GM19240 (cell line): ENCODE data around the gene SHBG.
"Not testable (repeated sequence)": the region's sequence is repeated elsewhere in the genome, so short reads cannot be mapped to it uniquely, and the experiment has no call there.

Experiments used
- DNase-seq: peaks from one replicate; pipeline ENCODE4 v3.0.0; 2011; ENCODE audit warnings: low spot score; ENCODE audit not compliant: insufficient read length

Gene SHBG

GRCh38 chr17:7629939-7630571 lies at the start of gene SHBG:
SHBG (plus strand) TSS chr17:7630135; CDS start chr17:7630173, 38 bp downstream.
- DNase-seq, result no peak

DNA sequence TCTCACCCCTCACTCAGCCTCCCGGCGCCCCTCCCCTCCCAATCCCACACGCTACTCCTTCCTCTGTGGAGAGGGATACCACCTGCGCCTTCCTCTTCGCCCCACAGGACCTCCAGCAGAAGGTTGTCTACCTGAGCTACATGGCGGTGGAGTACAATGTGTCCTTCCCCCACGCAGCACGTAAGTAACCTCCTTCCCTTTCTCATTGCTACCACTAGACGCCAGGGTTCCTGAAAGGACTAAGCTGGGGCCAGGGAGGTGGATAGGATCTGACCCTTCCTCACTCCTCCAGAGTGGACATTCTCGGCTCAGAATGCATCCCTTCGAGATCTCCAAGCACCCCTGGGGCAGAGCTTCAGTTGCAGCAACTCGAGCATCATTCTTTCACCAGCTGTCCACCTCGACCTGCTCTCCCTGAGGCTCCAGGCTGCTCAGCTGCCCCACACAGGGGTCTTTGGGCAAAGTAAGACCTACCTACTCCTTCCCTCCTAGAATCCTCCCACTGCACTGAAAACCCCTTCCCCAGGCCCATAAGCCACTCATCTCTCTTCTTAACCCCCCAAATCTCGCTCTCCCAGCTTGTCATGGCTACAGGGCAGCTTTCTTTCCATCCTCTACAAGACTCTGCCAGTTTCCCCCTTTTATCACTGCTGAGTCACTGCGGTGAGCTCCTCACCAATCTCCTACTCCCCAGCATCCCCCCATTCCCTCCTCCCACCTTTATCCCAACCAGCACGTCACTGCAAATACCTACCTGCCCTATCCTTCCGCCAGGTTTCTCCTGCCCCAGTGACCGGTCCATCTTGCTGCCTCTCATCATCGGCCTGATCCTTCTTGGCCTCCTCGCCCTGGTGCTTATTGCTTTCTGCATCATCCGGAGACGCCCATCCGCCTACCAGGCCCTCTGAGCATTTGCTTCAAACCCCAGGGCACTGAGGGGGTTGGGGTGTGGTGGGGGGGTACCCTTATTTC lies 49.0 kb upstream of the SHBG start:
- DNase-seq, result no peak

GRCh38 chr17:7582396-7583252 lies 47.3 kb upstream of the SHBG start:
- DNase-seq, result no peak

DNA sequence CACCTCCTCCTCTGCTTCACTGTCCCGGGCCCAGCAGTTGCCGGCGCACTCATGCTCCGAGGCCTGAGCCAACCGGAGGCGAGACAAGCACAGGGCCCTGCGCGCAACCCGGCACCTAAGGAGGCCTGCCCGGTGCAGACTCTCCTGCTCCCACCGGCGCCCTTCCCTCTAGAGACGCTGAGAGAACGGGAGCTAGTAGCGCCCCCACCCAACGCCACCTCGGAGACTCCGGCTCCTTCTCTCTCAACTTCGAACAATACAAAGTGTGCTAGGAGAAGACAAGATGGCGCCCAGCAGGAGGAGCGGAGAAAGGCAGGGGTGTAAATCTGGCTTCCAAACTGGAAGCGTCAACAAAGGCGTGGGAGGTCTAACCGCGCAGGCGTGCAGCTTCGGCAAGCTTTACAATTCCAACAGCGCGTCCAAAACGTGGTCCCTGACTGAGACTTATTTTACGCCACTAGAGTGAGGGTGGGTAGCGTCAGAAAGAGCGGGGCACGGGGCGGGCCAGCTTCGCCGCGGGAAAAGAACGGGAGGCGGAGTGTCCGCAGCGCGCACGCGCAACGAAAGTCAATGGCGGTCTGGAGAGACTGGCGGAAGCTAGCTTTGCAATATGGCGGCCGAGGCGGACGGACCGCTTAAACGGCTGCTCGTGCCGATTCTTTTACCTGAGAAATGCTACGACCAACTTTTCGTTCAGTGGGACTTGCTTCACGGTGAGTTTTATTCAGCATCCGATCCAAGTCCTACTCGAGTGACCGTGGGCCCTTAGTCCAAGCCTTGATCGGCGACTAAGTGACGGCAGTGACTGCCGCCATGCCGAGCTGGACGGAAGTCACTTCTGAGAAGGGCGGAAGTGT lies 46.5 kb upstream of the SHBG start, which contains the start of gene MPDU1:
Gene MPDU1, plus strand, starts transcription at position 600 of the 857 bp plus-strand sequence. Its CDS starts 11 bp downstream, at position 611.
- DNase-seq, result peak; percentile 71

DNA sequence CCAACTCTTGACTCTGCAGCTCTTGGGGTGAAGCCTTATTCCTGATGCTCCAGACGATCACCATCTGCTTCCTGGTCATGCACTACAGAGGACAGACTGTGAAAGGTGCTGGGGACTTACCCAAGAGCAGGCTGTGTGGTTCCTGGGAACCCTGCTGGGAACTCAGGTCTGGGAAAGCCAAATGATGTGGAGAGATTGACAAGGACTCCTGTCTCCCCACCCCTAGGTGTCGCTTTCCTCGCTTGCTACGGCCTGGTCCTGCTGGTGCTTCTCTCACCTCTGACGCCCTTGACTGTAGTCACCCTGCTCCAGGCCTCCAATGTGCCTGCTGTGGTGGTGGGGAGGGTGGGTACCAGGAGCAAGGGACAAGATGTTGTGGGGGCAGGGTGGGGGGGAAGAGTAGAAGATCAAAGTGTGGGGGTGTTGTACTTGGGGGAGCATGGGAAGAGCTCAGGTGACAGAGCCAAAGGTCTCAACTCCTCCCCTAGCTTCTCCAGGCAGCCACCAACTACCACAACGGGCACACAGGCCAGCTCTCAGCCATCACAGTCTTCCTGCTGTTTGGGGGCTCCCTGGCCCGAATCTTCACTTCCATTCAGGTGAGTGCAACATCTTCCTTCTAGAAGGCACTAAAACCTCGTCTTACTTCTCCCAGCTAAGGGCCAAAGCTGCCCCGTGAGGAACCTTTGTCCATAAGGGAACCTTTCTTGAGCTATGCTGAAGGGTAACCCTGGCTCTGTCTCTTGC lies 43.1 kb upstream of the SHBG start:
- DNase-seq, result no peak

DNA sequence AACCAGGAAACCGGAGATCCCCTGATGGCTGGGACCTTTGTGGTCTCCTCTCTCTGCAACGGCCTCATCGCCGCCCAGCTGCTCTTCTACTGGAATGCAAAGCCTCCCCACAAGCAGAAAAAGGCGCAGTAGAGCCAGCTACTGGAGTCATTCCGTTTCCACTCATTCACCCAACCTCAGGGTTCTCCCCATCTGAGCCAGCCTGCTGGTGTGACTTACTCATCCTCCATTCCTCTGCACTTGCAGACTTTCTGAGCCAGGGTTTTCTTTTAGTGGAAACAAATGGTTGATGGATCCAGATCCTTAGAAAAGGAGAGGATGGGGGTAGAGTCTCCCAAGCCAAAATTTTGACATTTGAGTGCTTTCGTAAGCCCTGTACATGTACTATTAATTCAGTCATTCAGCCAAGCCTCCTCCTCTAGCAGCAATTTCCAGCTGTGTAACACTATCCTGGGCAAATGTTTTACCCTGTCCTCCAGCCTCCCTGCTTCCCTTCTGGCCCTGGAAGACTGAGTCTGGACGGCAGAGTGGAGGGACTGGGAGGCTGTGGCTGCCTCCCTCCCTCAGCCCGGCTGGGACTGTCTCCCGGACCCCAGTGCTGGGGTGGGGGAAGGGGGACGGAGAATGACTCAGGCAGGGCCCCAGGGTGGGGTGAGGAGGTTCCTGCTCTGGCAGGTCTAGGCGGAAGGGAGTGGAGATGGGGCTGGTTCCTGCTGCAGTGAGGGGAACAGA lies 42.3 kb upstream of the SHBG start:
- no peak for DNase-seq

GRCh38 chr17:7588553-7589203 lies 41.3 kb upstream of the SHBG start:
- no peak for DNase-seq

- DNase-seq, result peak; percentile 51
Measured at GRCh38 chr17:7589204-7589868, 40.6 kb upstream of the SHBG start.

GRCh38 chr17:7589891-7590691 lies 39.8 kb upstream of the SHBG start, which contains the start of gene SOX15:
SOX15 (minus strand) TSS chr17:7590094; CDS start chr17:7589676, 418 bp downstream.
- DNase-seq, result no peak

DNA sequence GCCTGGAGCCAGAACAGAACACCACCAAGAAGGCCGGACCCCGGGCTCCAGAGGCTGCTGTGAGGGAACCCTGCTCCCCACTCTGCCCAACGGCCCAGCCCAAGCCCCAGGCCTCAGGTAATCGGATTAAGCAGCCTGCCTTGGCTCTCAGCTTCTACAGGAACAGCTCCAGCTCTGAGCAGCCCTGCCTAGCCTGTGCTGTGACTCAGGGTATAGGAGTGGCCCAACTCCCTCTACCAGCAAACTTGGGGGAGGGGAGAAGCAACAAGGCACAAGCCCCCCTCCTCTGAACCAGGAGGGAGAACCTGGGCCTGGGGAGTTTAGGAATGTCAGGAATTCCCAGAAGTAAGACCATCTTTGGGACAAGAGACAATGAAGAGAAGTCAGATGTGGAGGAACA lies 39.2 kb upstream of the SHBG start:
- DNase-seq, result no peak

GRCh38 chr17:7591596-7591995 lies 38.3 kb upstream of the SHBG start:
- no peak for DNase-seq

- DNase-seq, result no peak
Measured at GRCh38 chr17:7592422-7593021, 37.4 kb upstream of the SHBG start.

GRCh38 chr17:7593296-7593695 lies 36.6 kb upstream of the SHBG start:
- DNase-seq, result no peak

GRCh38 chr17:7597561-7597960 lies 32.4 kb upstream of the SHBG start:
- not testable (repeated sequence) for DNase-seq

- no peak for DNase-seq
Measured at GRCh38 chr17:7606280-7606679, 23.7 kb upstream of the SHBG start.

DNA sequence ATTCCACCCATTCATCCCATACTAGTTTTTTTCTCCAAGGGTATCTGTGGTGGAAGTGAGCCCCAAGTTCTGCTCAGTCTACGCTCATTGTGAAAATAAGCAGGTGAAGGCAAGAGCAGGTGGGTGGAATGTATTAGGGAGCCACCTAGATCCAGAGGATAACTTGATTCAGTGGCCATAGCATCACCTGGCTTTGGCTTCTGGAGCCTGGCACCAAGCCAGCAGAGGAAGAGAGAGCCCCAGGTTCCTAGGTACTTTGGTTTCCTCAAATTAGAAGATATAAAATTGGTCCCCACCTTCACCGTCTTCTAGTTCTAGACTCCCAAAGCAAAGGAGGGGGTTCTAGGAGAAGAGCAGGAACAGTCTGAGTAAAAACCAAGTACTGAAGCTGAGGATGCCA lies 19.3 kb upstream of the SHBG start:
- DNase-seq, result no peak
